Fibroblast of skin of right biceps (primary cell): Measurements from ENCODE around the gene RAPGEFL1.
"Not testable (repeated sequence)": the region's sequence is repeated elsewhere in the genome, so short reads cannot be mapped to it uniquely, and the experiment has no call there.

Experiments used
- DNase-seq: peaks from one replicate; pipeline ENCODE4 v3.0.0-alpha.2; 2013

The RAPGEFL1 gene

GRCh38 chr17:40218006-40218739 lies 40.9 kb downstream of the RAPGEFL1 start:
- no peak for DNase-seq

- peak; percentile 97 for DNase-seq
Observed at GRCh38 chr17:40218740-40219593, 41.7 kb downstream of the RAPGEFL1 start, which contains the start of gene WIPF2. Gene WIPF2 (plus strand): TSS chr17:40219304. CDS start chr17:40256460, 37,156 bp downstream.

- DNase-seq, result peak; percentile 54
Observed at GRCh38 chr17:40219594-40220338, 42.5 kb downstream of the RAPGEFL1 start.

GRCh38 chr17:40224718-40225550 lies 47.7 kb downstream of the RAPGEFL1 start:
- DNase-seq, result peak; percentile 19

GRCh38 chr17:40229146-40229545 lies 51.9 kb downstream of the RAPGEFL1 start:
- not testable (repeated sequence) for DNase-seq

- no peak for DNase-seq
Observed at GRCh38 chr17:40230670-40231069, 53.4 kb downstream of the RAPGEFL1 start.

- not testable (repeated sequence) for DNase-seq
Observed at GRCh38 chr17:40231928-40232327, 54.7 kb downstream of the RAPGEFL1 start.

- DNase-seq, result peak; percentile 10
Observed at GRCh38 chr17:40241252-40241834, 64.1 kb downstream of the RAPGEFL1 start.

GRCh38 chr17:40242774-40243173 lies 65.5 kb downstream of the RAPGEFL1 start:
- DNase-seq, result peak; percentile 66

- DNase-seq, result peak; percentile 41
Observed at GRCh38 chr17:40243761-40244160, 66.5 kb downstream of the RAPGEFL1 start.

- no peak for DNase-seq
Observed at GRCh38 chr17:40244255-40244654, 67.0 kb downstream of the RAPGEFL1 start.
